ENCODE results near the gene PDIA2. TPM values are rescaled to one million over a fixed set of nuclear protein-coding genes. Genes with fewer than 3 reads are reported as not detected.

The PDIA2 gene
- total RNA-seq, 1 donor: not detected

DNA sequence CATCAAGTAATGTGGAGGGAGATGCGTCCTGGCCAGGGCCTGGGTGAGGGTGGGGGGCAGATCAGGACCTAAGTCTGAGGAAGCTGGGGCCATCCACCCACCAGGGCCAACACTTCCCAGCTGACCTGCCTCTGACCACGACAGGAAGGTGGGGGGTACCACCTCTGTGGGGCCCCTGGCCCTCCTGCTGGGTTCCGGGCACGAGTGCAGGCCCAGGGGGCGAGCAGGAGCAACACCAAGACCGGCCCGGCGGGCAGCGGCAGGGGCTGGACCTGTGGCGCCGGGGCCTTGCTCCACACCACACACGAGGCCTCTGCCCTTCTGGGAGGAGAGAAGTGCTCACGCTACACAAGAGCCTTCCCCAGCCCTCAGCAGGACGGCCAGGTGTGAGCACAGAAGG, 13.3 kb downstream of the PDIA2 start:
- H3K27me3 ChIP-seq (ENCODE audit: insufficient read depth, low read length): no peaks in the 10 kb centered on the region
- no peak overlapping the region for H3K4me3 ChIP-seq (ENCODE audit: low read length)
- no peaks in the 10 kb centered on the region for H3K9me3 ChIP-seq (ENCODE audit: low read depth, low read length)
- H3K4me1 ChIP-seq (ENCODE audit: insufficient read depth, low read length): no peaks in the 10 kb centered on the region

DNA sequence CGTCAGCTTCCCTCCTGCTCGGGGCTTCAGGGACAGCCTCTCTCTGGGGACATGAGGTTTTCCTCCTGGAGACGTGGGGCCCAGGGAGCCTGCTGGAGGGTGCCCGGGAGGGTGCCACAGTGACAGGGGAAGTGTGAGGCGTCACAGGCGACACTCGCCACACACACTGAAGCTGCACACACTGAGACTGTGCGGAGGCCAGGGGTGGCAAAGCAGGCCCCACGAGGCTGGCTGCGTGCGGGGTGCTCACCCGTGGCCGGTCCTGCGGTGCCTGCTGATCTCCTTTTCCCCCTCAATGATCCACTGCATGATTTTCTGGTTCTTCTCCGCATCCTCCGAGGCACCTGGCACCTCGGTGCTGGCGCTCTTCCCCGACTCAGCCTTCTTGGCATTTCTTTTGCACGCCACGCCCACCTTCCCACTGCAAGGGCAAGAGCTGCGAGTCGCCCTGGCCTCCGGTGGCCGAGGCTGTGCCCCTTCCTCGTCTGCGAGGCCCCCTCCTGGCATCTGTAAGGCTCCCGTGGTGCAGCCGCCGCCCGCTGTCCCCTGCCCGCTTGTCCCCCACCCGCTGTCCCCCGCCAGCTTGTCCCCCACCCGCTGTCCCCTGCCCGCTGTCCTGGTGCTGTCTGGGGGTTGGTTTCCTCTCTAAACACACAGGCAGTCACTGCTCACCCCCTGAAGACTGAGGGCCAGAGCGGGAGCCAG, 14.0 kb downstream of the PDIA2 start:
- no peaks in the 10 kb centered on the region for H3K9me3 ChIP-seq (ENCODE audit: low read depth, low read length)
- H3K4me3 ChIP-seq (ENCODE audit: low read length): no peak overlapping the region
- no peaks in the 10 kb centered on the region for H3K27me3 ChIP-seq (ENCODE audit: insufficient read depth, low read length)

DNA sequence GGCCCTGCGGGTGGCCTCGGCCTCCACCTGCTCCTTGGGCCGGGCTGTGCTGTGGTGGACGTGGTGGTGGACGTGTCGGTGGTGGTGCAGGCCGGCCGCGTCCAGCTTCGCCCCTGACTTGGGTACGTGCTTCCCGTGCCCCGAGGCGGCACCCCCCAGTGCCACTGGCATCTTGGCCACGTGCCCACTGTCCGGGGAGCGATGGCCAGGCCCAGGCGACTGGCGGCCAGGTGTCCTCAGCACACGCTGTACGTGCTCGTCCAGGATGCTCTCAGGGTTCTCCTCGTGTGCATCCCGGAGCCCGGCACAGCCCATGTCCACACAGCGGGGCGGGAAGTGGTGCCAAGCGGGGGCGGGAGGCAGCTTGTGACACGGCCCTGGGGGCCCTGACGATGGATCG, 14.9 kb downstream of the PDIA2 start:
- H3K4me3 ChIP-seq (ENCODE audit: low read length): no peak overlapping the region
- H3K4me1 ChIP-seq (ENCODE audit: insufficient read depth, low read length): no peaks in the 10 kb centered on the region
- no peaks in the 10 kb centered on the region for H3K9me3 ChIP-seq (ENCODE audit: low read depth, low read length)
- H3K27me3 ChIP-seq (ENCODE audit: insufficient read depth, low read length): no peaks in the 10 kb centered on the region

More for the DNA sequence above, 14.0 kb downstream of the PDIA2 start:
- H3K4me1 ChIP-seq (ENCODE audit: insufficient read depth, low read length): no peaks in the 10 kb centered on the region

DNA sequence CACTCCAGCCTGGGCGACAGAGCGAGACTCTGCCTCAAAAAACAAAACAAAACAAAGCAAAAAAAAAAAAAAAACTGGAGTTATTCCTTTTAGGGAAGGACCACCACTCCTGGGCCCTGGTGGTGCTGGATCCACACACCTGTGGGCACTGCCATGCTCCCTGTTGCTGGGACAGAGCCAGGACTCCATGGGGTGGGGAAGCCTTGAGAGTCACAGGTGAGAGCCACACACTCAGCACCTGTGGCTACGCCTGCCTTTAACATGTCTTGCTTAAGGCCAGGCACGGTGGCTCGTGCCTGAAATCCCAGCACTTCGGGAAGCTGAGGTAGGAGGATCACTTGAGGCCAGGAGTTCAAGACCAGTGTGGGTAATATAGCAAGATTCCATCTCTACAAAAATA, 18.3 kb downstream of the PDIA2 start:
- Histone ChIP-seq H3K27me3 (ENCODE audit: insufficient read depth, low read length) (no peaks in the 10 kb centered on the region), H3K9me3 (ENCODE audit: low read depth, low read length) (no peaks in the 10 kb centered on the region), H3K4me1 (ENCODE audit: insufficient read depth, low read length) (no peaks in the 10 kb centered on the region), H3K4me3 (ENCODE audit: low read length) (no peak overlapping the region)

DNA sequence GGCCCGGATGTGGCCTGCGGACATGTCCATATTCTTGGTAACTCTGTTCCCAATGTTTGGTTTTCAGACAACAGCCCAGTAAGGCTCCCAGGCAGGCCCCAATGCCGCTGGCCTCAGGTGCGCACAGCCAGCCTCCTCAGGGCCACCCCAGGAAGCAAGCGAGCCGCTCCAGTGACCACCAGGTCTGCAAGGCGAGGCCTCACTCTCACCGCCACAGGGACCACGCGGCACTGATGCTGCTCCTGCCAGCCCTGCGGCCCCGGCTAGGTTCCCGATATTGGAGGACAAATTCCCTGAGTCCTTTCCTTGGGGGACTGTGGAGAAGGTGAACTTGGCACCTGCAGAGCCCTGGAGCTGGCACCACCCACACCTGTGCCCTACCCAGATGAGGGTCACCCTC, 19.0 kb downstream of the PDIA2 start:
- Histone ChIP-seq H3K9me3 (ENCODE audit: low read depth, low read length) (no peaks in the 10 kb centered on the region), H3K27me3 (ENCODE audit: insufficient read depth, low read length) (no peaks in the 10 kb centered on the region), H3K4me1 (ENCODE audit: insufficient read depth, low read length) (peaks cover 2% of the 10 kb centered on the region), H3K4me3 (ENCODE audit: low read length) (no peak overlapping the region)

DNA sequence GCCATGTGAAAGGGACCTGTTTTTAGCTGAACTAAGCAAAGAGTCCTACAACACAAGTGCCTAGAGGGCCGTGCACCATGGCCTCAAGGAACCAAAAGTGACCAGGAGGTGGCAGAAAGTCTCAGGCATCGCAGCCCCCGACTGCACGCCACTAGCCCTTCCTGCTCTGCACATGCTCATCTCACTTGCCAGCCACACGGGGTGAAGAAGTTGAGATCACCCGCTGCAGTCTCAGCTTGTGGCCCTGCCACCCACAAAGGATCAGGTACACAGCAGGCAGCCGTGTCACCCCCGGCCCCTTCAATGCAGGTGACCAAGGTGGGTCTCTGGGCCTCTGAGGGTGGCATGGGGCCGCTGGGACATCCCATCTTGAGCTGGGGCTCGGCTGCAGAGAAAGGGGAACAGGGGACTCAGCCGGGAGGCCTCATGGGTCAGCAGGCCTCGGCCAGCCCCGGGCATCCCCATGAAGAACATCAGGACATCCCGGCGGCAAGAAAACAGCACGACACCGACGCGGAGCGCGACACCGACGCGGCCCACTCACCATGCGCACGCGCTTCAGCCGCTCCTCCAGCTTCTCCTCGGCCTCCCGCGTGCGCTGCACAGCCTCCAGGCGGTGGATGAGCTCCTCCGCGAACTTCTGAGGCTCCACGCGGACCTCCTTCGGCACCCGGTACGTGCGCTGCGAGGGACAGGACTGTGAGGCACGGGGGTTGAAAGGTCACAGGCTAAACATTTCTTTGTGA, 21.0 kb downstream of the PDIA2 start:
- no peak overlapping the region for H3K4me3 ChIP-seq (ENCODE audit: low read length)
- H3K9me3 ChIP-seq (ENCODE audit: low read depth, low read length): no peaks in the 10 kb centered on the region
- no peaks in the 10 kb centered on the region for H3K27me3 ChIP-seq (ENCODE audit: insufficient read depth, low read length)
- peaks cover 7% of the 10 kb centered on the region for H3K4me1 ChIP-seq (ENCODE audit: insufficient read depth, low read length)

DNA sequence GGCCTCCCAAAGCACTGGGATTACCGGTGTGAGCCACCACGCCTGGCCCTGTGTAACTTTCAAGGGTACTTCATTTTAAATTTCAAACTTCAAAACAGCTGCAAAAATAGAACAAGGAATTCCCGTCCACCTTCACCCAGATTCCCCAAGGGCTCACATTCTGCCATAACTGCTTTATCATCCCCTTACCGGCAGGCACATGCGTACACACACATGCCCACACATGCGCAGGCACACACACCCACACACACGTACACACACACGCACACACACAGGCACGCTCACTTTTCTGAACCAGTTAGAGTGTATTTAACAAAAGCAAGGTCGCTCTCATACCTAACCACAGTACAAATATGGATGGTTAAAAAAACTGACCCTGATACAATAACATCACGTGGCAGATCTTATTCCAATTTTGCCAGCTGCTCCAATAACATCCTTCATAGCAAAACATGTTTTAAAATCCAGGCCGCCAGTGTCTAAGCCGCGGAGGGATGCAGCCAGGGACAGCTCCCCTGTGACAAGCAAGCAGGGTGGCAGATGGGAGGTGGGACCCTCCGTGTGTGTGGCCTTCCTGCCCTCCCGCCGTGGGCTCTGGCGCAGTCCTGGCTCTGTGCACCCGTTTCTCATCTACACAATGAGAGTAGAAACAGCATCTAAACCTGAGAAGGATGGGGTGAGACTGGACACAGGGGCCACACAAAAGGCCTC, 23.1 kb downstream of the PDIA2 start:
- Histone ChIP-seq H3K4me1 (ENCODE audit: insufficient read depth, low read length) (peaks cover 18% of the 10 kb centered on the region), H3K27me3 (ENCODE audit: insufficient read depth, low read length) (no peaks in the 10 kb centered on the region), H3K4me3 (ENCODE audit: low read length) (no peak overlapping the region), H3K9me3 (ENCODE audit: low read depth, low read length) (no peaks in the 10 kb centered on the region)

DNA sequence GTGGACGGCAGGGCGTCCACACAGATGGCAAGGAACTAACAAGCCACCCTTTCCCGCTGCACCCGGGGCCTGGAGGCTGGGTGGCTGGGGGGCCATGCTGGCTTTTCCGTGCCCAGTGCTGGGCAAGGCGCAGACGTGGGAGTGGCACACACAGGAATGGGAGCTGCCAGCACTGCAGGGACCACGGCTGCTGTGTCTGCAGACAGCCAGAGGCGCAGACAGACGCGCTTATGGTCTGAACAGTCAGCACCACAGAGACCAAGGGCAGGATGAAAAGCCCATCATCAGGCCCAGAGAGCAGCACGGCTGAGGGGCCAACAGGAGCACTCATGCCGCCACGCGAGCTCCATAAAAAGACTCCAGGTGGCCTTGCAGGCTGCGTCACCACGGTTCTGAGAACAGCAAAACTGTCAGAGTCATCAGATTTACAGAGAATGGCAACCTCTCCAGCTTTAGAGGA, 24.0 kb downstream of the PDIA2 start:
- no peaks in the 10 kb centered on the region for H3K27me3 ChIP-seq (ENCODE audit: insufficient read depth, low read length)
- H3K4me3 ChIP-seq (ENCODE audit: low read length): no peak overlapping the region
- H3K4me1 ChIP-seq (ENCODE audit: insufficient read depth, low read length): peaks cover 18% of the 10 kb centered on the region
- no peaks in the 10 kb centered on the region for H3K9me3 ChIP-seq (ENCODE audit: low read depth, low read length)

DNA sequence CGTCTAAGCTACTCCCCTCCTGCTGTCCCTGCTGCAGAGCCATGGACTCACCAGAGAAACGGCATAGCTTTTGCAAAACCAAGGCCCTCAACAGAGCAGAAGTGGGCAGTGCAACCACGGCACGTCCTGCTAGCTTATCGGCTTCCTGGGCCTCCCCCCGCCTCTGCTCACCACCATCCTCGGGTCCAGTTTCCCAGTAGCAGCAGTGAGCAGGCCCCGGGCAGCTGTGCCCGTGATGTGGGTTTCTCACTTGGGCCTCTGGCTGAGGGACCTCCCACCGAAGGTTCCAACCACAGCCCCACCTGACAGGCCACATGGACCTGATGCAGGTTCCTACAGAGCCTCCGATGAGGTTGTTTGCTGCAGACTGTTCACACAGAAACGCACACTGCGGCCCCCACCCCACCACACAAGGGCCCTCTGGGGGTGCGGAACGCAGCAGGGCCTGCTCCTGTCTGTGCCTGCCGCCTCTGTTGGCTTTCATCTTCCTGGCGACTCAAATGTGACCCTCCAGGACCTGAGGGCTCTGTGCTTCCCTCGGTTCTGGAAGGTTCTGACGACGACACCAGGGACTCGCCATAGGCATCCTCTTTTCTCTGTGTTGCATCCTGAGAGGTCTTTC, 24.8 kb downstream of the PDIA2 start:
- H3K4me1 ChIP-seq (ENCODE audit: insufficient read depth, low read length): peaks cover 18% of the 10 kb centered on the region
- no peak overlapping the region for H3K4me3 ChIP-seq (ENCODE audit: low read length)
- no peaks in the 10 kb centered on the region for H3K9me3 ChIP-seq (ENCODE audit: low read depth, low read length)
- no peaks in the 10 kb centered on the region for H3K27me3 ChIP-seq (ENCODE audit: insufficient read depth, low read length)

DNA sequence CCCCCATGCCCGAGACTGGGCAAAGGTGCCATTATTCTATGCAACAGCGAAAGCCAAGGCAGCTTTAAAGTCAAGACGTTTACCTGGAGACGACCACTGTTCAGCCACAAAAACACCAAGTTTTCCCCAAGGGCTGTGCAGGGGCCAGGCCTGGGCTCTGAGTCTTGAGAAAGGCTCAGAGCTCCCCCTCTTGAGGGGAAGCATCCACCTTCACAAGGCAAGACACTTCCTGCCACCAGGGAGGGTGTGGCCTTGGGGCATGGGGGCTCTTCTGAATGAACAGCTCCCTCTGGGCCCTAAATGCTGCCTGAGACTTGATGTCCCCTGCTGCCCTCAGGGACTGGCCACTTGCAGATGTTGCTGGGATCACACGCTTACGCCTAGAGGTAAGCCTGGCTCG, 26.5 kb downstream of the PDIA2 start:
- no peaks in the 10 kb centered on the region for H3K27me3 ChIP-seq (ENCODE audit: insufficient read depth, low read length)
- H3K4me3 ChIP-seq (ENCODE audit: low read length): no peak overlapping the region
- H3K4me1 ChIP-seq (ENCODE audit: insufficient read depth, low read length): peaks cover 18% of the 10 kb centered on the region
- no peaks in the 10 kb centered on the region for H3K9me3 ChIP-seq (ENCODE audit: low read depth, low read length)

DNA sequence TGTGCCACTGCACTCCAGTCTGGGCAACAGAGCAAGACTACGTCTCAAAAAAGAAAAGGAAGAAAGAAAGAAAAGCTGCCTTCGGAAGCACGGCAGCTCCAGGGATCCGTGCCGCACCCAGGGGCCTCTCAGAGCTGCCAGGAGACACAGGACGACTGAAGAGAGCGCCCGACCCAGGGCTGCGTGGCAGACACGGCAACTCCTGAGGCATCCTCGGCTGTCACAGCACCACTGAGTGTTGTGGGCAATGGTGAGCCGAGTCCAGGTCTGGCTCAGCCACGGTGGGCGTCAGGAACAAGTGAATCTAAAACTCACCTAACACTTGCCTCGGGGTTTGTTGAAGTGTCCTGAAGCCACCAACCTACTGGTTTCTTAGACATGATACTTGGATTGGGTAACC, 28.8 kb downstream of the PDIA2 start:
- H3K4me3 ChIP-seq (ENCODE audit: low read length): no peak overlapping the region

DNA sequence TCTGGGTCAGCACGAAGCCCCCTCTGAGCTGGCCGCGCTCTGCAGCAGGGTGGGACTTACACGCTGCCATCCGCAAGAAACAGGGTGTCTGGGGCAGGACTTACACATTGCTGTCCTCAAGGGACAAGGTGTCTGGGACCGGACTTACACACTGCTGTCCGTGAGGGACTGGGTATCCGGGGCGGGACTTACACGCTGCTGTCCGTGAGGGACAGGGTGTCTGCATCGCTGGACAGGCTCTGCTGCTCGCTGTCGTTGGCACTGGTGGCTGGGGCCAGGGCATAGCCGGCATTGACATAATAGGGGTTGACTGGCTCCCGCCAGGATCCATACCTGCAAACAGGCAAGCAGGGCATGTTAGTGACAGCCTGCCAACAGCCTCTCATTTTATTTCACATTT, 31.4 kb downstream of the PDIA2 start:
- Histone ChIP-seq H3K4me1 (ENCODE audit: insufficient read depth, low read length) (peaks cover 26% of the 10 kb centered on the region), H3K4me3 (ENCODE audit: low read length) (no peak overlapping the region), H3K9me3 (ENCODE audit: low read depth, low read length) (no peaks in the 10 kb centered on the region), H3K27me3 (ENCODE audit: insufficient read depth, low read length) (no peaks in the 10 kb centered on the region)

More for the DNA sequence above, 28.8 kb downstream of the PDIA2 start:
- H3K4me1 ChIP-seq (ENCODE audit: insufficient read depth, low read length): peaks cover 23% of the 10 kb centered on the region
- no peaks in the 10 kb centered on the region for H3K9me3 ChIP-seq (ENCODE audit: low read depth, low read length)
- no peaks in the 10 kb centered on the region for H3K27me3 ChIP-seq (ENCODE audit: insufficient read depth, low read length)

DNA sequence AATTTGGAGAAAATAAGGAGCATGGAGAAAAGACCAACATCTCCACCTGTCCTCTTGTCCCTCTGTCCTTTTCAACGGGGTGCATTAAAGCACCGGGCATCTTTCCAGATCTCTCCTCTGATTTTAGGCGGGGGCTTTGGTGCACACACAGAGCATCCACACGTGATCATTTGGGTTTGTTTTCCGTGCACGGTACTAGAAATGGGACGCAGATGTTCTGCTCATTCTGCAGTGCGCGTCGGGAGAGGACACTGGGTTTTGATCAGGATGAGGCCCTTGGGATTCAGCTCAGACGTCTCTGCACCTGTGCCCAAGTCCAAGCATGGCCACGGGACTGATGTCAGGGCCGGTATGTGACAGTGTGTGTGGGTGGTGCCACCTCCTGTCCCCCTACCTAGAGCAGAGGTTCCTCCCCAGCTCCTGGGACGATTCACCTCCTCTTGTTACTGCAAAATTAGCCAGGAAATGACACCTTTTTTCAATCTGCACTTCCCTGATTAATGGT, 31.9 kb downstream of the PDIA2 start:
- Histone ChIP-seq H3K4me3 (ENCODE audit: low read length) (no peak overlapping the region), H3K4me1 (ENCODE audit: insufficient read depth, low read length) (peaks cover 21% of the 10 kb centered on the region), H3K27me3 (ENCODE audit: insufficient read depth, low read length) (no peaks in the 10 kb centered on the region), H3K9me3 (ENCODE audit: low read depth, low read length) (no peaks in the 10 kb centered on the region)

DNA sequence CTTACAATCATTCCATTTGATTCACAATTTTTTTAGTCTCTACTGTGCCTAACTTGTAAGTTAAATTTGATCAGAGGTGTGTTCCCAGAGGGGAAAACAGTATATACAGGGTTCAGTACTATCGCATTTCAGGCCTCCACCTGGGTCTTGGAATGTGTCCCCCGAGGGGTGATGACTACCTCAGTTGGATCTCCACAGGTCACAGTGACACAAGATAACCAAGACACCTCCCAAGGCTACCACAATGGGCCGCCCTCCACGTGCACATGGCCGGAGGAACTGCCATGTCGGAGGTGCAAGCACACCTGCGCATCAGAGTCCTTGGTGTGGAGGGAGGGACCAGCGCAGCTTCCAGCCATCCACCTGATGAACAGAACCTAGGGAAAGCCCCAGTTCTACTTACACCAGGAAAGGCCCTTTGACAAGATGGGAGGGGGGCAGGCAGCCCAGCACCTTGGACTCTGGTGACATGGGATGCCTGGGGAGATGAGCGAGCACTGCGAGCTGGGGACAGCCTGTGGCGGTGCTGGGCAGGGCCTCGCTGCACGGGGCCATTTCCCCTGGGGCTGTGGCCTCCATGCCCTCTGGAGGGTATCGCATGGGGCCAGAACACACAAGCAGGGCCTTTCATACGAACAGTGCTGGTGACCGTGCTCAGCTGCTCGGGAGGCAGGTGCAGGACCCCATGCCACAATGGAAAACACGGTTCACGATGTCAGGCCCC, 33.9 kb downstream of the PDIA2 start:
- no peaks in the 10 kb centered on the region for H3K27me3 ChIP-seq (ENCODE audit: insufficient read depth, low read length)
- H3K4me3 ChIP-seq (ENCODE audit: low read length): no peak overlapping the region
- H3K4me1 ChIP-seq (ENCODE audit: insufficient read depth, low read length): peaks cover 29% of the 10 kb centered on the region
- H3K9me3 ChIP-seq (ENCODE audit: low read depth, low read length): no peaks in the 10 kb centered on the region

Data from mononuclear cell (primary cell).